GM04503 (cell line): Measurements from ENCODE around the gene ZNF776.
"Not testable (repeated sequence)": the region's sequence is repeated elsewhere in the genome, so short reads cannot be mapped to it uniquely, and the experiment has no call there.

ENCODE experiments used
- DNase-seq: peaks from one replicate; pipeline ENCODE4 v3.0.0-alpha.2; 2012; ENCODE audit warnings: low read depth

ZNF776 gene

DNA sequence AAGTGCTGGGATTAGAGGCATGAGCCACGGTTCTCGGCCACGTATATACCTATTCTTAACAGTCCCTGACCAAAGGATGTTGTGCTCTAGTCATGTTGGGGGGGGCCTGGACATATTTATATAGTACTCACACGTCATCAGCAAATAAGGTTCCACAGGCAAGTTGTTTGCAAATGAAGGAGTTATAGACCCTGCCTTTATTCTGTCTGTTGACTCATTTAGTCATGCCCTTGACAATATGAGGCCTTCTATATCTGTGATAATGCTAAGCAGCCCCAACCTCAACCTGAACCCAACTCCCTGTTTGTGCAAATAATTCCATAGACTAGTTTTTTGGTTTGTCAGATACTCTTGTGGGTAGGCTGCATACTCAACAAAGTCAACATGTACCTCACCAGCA lies 31.7 kb downstream of the ZNF776 start:
- DNase-seq: no peak

DNA sequence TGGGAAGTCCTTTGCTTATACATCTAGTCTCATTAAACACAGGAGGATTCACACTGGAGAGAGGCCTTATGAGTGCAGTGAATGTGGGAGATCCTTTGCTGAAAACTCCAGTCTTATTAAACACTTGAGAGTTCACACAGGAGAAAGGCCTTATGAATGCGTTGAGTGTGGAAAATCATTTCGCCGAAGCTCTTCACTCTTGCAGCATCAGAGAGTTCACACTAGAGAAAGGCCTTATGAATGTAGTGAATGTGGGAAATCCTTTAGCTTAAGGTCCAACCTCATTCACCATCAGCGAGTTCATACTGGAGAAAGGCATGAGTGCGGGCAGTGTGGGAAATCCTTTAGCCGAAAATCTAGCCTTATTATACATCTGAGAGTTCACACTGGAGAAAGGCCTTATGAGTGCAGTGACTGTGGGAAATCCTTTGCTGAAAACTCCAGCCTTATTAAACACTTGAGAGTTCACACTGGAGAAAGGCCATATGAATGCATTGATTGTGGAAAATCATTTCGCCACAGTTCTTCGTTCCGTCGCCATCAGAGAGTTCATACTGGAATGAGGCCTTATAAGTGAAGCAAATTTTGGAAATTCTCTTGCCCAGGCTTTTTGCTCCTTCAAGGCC lies 32.7 kb downstream of the ZNF776 start:
- no peak for DNase-seq

DNA sequence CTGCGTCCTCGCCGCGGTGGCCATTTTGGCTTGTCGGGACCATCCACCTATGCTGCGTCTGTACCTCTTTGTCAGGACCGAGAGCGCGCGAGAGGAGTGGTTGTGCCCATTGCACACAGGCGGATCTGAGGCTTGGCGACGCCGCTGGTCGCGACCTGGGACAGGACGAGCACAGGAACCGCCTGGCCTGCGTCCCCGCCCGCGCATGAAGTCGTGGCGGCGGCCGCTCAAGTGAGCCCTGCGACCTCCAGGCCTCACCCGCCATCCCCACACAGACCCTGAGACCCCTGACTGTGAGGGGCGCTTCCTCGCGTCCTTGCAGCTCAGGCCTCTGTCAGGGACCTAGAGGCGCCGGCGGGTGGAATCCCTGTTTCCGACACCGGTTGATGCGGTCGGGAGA lies 39.7 kb downstream of the ZNF776 start:
- no peak for DNase-seq

DNA sequence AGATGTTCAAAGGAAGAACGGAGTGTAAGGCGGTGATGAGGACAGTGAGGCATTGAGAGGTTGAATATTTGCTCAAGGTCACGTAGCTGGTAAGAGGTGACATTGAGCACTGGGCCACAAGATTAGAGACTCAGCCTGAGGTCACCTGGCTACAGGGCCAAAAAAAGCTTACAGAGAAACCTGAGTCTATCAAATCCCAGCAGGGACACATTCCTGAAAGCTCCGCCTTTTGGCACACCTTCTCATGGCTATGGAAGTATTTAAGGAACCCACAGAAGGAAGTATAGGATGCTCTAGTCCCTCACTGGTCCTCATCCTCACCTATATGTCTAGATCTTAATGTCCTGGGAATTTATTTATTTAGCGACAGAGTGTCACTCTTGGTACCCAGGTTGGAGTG lies 40.3 kb downstream of the ZNF776 start:
- no peak for DNase-seq

DNA sequence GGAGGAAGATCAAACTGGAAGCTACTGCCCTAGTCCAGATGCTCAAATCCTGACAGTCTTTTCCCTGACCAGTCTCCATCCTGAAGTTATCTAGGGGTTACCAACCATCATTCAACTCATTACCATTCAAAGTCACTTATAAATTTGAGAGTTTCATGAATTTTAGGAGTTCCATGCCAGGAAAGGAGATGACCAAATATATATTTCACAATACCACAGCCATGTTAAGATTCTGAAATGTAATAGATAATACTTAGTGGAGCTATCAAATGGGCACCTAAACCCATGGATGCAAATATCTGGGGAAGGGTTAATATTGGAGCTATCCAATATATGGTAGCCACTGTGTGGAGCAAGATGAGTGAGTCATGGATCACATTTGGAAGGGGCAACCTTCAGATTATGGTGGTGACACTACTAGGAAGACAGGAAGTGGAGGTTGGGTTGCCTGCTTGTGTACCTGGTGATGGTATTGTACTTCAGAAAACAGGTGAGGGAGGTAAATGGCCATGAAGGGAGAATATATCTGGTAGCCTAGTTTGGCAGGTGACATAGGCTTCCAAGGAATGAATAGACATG lies 41.6 kb downstream of the ZNF776 start:
- DNase-seq: no peak

GRCh38 chr19:57789288-57789687 lies 42.7 kb downstream of the ZNF776 start:
- DNase-seq: no peak

GRCh38 chr19:57796580-57796979 lies 50.0 kb downstream of the ZNF776 start:
- not testable (repeated sequence) for DNase-seq

GRCh38 chr19:57800696-57801095 lies 54.1 kb downstream of the ZNF776 start:
- no peak for DNase-seq

DNA sequence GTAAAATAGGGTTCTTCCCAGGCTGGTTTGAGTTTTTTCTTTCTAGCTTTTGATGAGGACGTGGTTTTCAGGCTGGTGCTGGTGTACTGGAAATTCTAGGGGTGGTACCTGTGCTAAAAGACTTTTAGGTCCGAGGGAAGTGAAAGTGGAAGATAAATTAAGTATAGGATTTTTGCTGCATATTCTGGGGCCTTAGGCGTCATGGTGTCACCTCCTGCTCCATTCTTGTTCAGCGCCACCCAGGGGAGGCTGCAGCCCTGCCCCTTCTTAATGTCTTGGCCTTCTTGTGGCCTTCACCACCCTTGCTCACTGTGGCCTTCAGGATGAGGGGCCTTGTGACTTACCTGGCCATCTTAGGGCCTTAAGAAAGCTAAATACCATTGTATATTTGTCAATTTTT lies 55.7 kb downstream of the ZNF776 start:
- DNase-seq: no peak

DNA sequence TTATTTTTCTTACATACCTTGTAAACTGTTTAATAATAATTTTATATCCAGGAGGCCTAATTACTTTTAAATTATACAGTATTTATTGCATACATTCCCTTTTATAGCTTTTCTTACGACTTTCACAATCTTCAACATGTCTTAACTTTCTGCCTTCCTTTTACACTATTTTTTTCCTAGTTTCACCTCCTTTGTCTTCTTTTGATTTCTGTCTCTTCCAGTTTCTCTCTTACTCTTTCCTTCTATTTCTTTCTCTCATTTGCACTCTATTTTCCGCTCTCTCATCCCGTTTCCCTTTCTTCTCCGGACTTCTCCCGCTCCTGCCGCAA lies 56.6 kb downstream of the ZNF776 start:
- no peak for DNase-seq

DNA sequence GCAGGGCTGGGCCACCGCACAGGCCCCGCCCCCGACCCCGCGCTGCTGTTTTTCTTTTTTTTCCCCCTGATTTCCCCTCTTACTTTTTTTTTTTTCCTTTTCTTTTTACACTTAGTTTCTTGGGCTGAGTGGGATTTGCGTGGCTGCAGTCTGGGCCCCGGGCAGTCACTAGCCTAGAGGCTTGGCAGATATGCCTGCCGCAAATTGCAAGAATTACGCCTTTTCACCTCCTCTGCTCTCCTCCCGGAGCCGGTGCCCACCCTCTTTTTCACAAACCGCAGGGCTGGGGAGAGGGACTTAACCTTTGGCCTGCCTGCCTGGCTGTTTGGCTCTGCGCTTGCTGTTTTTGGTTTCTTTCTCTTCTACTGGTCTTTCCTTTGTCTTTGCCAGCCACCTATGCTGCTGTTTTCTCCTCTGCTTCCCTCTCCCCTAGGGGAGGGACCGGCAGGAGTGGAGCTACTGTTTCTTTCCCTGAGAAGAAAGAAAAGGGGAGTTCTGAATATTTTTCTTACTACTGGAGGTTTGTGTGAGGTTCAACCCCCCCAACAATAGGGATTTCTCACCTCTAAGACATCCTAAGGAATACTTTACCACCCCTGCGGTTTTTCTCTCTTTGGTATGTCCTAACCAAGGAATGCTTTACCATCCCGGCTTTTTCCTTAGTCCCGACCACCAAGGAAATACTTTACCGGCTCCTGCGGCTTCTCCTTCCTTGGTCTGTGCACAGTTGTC lies 57.1 kb downstream of the ZNF776 start:
- DNase-seq: peak; percentile 66

- no peak for DNase-seq
These were observed 60.9 kb downstream of the ZNF776 start for GRCh38 chr19:57807541-57807940.
